Measurements from ENCODE around the gene SLC22A15. TPM values are rescaled to one million over a fixed set of nuclear protein-coding genes. Genes with fewer than 3 reads are reported as not detected.

Gene SLC22A15
- total RNA-seq, 1 donor from 2014 or later, result 12.0 TPM

- H3K9ac ChIP-seq (ENCODE audit: low read length), result no peak overlapping the region
- Mint-ChIP-seq H3K27ac (ENCODE audit: unreplicated experiment) (no peak overlapping the region), H3K36me3 (ENCODE audit: low read depth, unreplicated experiment) (peaks cover 6% of the 10 kb centered on the region), H3K9me3 (ENCODE audit: unreplicated experiment) (no peaks in the 10 kb centered on the region), H3K4me1 (ENCODE audit: low read depth, unreplicated experiment) (no peaks in the 10 kb centered on the region), H3K27me3 (ENCODE audit: low read depth, unreplicated experiment) (no peaks in the 10 kb centered on the region), H3K4me3 (ENCODE audit: unreplicated experiment) (no peak overlapping the region)
- H3K79me2 ChIP-seq (ENCODE audit: insufficient read depth, low read length), result no peaks in the 10 kb centered on the region
- H3K4me3 ChIP-seq (ENCODE audit: insufficient read depth, low read depth, low read length), result no peak overlapping the region
- FAIRE-seq (no peak), DNase-seq (ENCODE audit: low read depth) (peak; percentile 10)
- H3K9me3 ChIP-seq (ENCODE audit: insufficient read depth, low read depth, low read length), result no peaks in the 10 kb centered on the region
- no peaks in the 10 kb centered on the region for H3K4me1 ChIP-seq (ENCODE audit: insufficient read depth, low read length)
- no peaks in the 10 kb centered on the region for H3K27me3 ChIP-seq (ENCODE audit: insufficient read depth, low read length)
- no peak for TF ChIP-seq CTCF (IDR thresholded peaks at IDR 0.05; ENCODE audit: insufficient read depth, low read depth, low read length)
- TF ChIP-seq EZH2 (IDR thresholded peaks at IDR 0.05; ENCODE audit: insufficient read depth, low read length), result no peak
- H3K4me2 ChIP-seq (ENCODE audit: low read length), result no peak overlapping the region
- H3K27ac ChIP-seq (ENCODE audit: low read depth, low read length), result no peak overlapping the region
- H2AFZ ChIP-seq (ENCODE audit: low read depth, low read length), result no peak overlapping the region
- no peaks in the 10 kb centered on the region for H3K36me3 ChIP-seq (ENCODE audit: insufficient read depth, low read length)
- H4K20me1 ChIP-seq (ENCODE audit: insufficient read depth, low read length), result no peaks in the 10 kb centered on the region
These were observed 121.3 kb downstream of the SLC22A15 start for GRCh38 chr1:116097626-116098025.

GRCh38 chr1:116099379-116099778 lies 123.1 kb downstream of the SLC22A15 start:
- DNase-seq (ENCODE audit: low read depth) (no peak), FAIRE-seq (no peak)
- H3K9me3 Mint-ChIP-seq (ENCODE audit: unreplicated experiment), result no peaks in the 10 kb centered on the region
- Histone ChIP-seq H3K79me2 (ENCODE audit: insufficient read depth, low read length) (no peaks in the 10 kb centered on the region), H3K27me3 (ENCODE audit: insufficient read depth, low read length) (no peaks in the 10 kb centered on the region), H3K4me1 (ENCODE audit: insufficient read depth, low read length) (no peaks in the 10 kb centered on the region), H3K27ac (ENCODE audit: low read depth, low read length) (no peak overlapping the region), H3K9me3 (ENCODE audit: insufficient read depth, low read depth, low read length) (no peaks in the 10 kb centered on the region), H3K36me3 (ENCODE audit: insufficient read depth, low read length) (no peaks in the 10 kb centered on the region), H3K4me2 (ENCODE audit: low read length) (no peak overlapping the region), H3K4me3 (ENCODE audit: insufficient read depth, low read depth, low read length) (no peak overlapping the region), H2AFZ (ENCODE audit: low read depth, low read length) (no peak overlapping the region), H4K20me1 (ENCODE audit: insufficient read depth, low read length) (no peaks in the 10 kb centered on the region), H3K9ac (ENCODE audit: low read length) (no peak overlapping the region)
- no peak overlapping the region for H3K27ac Mint-ChIP-seq (ENCODE audit: unreplicated experiment)
- H3K4me3 Mint-ChIP-seq (ENCODE audit: unreplicated experiment), result no peak overlapping the region
- peaks cover 5% of the 10 kb centered on the region for H3K36me3 Mint-ChIP-seq (ENCODE audit: low read depth, unreplicated experiment)
- TF ChIP-seq CTCF (IDR thresholded peaks at IDR 0.05; ENCODE audit: insufficient read depth, low read depth, low read length) (no peak), EZH2 (IDR thresholded peaks at IDR 0.05; ENCODE audit: insufficient read depth, low read length) (no peak)
- H3K27me3 Mint-ChIP-seq (ENCODE audit: low read depth, unreplicated experiment), result no peaks in the 10 kb centered on the region
- no peaks in the 10 kb centered on the region for H3K4me1 Mint-ChIP-seq (ENCODE audit: low read depth, unreplicated experiment)

GRCh38 chr1:116099919-116100318 lies 123.6 kb downstream of the SLC22A15 start:
- Histone ChIP-seq H3K36me3 (ENCODE audit: insufficient read depth, low read length) (no peaks in the 10 kb centered on the region), H3K9me3 (ENCODE audit: insufficient read depth, low read depth, low read length) (no peaks in the 10 kb centered on the region), H3K4me3 (ENCODE audit: insufficient read depth, low read depth, low read length) (no peak overlapping the region), H3K4me1 (ENCODE audit: insufficient read depth, low read length) (no peaks in the 10 kb centered on the region), H3K4me2 (ENCODE audit: low read length) (no peak overlapping the region), H3K27me3 (ENCODE audit: insufficient read depth, low read length) (no peaks in the 10 kb centered on the region), H3K27ac (ENCODE audit: low read depth, low read length) (no peak overlapping the region), H2AFZ (ENCODE audit: low read depth, low read length) (no peak overlapping the region), H3K79me2 (ENCODE audit: insufficient read depth, low read length) (no peaks in the 10 kb centered on the region), H4K20me1 (ENCODE audit: insufficient read depth, low read length) (no peaks in the 10 kb centered on the region), H3K9ac (ENCODE audit: low read length) (no peak overlapping the region)
- no peak overlapping the region for H3K4me3 Mint-ChIP-seq (ENCODE audit: unreplicated experiment)
- no peak for DNase-seq (ENCODE audit: low read depth)
- H3K9me3 Mint-ChIP-seq (ENCODE audit: unreplicated experiment), result no peaks in the 10 kb centered on the region
- TF ChIP-seq EZH2 (IDR thresholded peaks at IDR 0.05; ENCODE audit: insufficient read depth, low read length) (no peak), CTCF (IDR thresholded peaks at IDR 0.05; ENCODE audit: insufficient read depth, low read depth, low read length) (no peak)
- H3K36me3 Mint-ChIP-seq (ENCODE audit: low read depth, unreplicated experiment), result peaks cover 5% of the 10 kb centered on the region
- H3K4me1 Mint-ChIP-seq (ENCODE audit: low read depth, unreplicated experiment), result no peaks in the 10 kb centered on the region
- H3K27ac Mint-ChIP-seq (ENCODE audit: unreplicated experiment), result no peak overlapping the region
- H3K27me3 Mint-ChIP-seq (ENCODE audit: low read depth, unreplicated experiment), result no peaks in the 10 kb centered on the region
- FAIRE-seq, result no peak

All from astrocyte (in vitro differentiated cells and primary cell).